Measurements from ENCODE around the gene TMCO6. TPM values are rescaled to one million over a fixed set of nuclear protein-coding genes. Genes with fewer than 3 reads are reported as not detected.
"Not testable (repeated sequence)": the region's sequence is repeated elsewhere in the genome, so short reads cannot be mapped to it uniquely, and the experiment has no call there.

Gene TMCO6
- 10 to 100 TPM; 11.8 to 99.7 (median 31.3) TPM for total RNA-seq

DNA sequence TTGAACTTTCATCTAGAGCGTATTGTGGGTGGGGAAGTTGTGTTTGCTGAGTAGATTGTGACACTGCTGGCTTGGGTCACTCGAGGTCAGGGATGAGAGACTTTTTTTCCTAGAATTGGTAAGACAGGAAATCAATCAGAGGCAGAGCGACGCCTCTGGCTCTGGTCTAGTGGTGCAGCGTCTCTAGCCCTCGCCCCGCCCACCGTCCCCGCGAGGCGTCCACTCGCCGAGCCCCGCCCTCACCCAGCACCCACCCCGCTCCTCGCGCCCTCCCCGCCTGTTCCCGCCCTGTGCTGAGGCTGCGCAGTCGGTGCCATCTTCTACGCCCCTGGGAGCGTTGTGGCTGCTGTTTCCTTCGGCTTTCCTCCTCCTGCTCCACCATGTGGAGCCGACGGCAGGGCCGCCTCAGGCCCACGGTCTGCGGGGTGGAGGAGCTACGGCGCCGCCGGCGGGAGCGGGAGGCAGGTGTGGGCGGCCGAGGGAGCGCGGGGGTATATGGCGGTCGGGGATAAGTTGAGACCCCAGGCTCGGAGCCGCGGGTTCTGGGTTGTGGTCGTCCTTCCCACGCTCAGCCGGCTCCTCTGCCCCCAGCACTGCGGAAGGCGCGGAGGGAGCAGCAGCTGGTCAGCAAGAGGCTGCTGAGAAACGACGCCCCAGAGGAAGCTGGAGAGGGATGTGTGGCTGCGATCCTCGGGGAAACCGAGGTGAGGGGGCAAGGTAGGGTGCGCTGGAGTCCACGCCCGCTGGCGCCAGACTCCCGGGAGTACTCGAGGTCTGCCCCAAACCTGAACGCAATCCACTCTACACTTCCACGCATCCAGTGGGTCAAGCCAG, at the start of gene TMCO6:
Gene TMCO6 (plus strand): TSS at position 304 of the 834 bp plus-strand sequence. CDS start 77 bp downstream, at position 381.
- Histone ChIP-seq H3K4me3 (peak within 1 kb of the TSS; percentile 60 to 88 (median 72)), H3K9me3 (no peaks in the 10 kb centered on the region), H3K36me3 (peaks cover 0 to 28% (median 11%) of the 10 kb centered on the region in 4 donors), H3K27me3 (no peaks in the 10 kb centered on the region), H3K4me1 (peaks cover 11 to 25% (median 19%) of the 10 kb centered on the region in 4 donors), H3K27ac (peak within 1 kb of the TSS; percentile 86 to 95 (median 92))
- ATAC-seq (ENCODE audit: low FRiP score in 2 of 2) (peak; percentile 99 to 100), DNase-seq (peak; percentile 99)
- TF ChIP-seq POLR2AphosphoS5 (IDR thresholded peaks at IDR 0.05) (peak; percentile 92 to 94), POLR2A (IDR thresholded peaks at IDR 0.05) (peak in 2 of 4 donors; percentile 29 to 79), EP300 (IDR thresholded peaks at IDR 0.05) (peak in 2 of 4 donors; percentile 30 to 84)
- TF ChIP-seq, protein P1, sequence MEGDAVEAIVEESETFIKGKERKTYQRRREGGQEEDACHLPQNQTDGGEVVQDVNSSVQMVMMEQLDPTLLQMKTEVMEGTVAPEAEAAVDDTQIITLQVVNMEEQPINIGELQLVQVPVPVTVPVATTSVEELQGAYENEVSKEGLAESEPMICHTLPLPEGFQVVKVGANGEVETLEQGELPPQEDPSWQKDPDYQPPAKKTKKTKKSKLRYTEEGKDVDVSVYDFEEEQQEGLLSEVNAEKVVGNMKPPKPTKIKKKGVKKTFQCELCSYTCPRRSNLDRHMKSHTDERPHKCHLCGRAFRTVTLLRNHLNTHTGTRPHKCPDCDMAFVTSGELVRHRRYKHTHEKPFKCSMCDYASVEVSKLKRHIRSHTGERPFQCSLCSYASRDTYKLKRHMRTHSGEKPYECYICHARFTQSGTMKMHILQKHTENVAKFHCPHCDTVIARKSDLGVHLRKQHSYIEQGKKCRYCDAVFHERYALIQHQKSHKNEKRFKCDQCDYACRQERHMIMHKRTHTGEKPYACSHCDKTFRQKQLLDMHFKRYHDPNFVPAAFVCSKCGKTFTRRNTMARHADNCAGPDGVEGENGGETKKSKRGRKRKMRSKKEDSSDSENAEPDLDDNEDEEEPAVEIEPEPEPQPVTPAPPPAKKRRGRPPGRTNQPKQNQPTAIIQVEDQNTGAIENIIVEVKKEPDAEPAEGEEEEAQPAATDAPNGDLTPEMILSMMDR (IDR thresholded peaks at IDR 0.05), result peak; percentile 69 to 79 (median 75)
- WGBS, 2 donors, result 0% methylated on average over 7 to 58 of the region's 63 CpGs

DNA sequence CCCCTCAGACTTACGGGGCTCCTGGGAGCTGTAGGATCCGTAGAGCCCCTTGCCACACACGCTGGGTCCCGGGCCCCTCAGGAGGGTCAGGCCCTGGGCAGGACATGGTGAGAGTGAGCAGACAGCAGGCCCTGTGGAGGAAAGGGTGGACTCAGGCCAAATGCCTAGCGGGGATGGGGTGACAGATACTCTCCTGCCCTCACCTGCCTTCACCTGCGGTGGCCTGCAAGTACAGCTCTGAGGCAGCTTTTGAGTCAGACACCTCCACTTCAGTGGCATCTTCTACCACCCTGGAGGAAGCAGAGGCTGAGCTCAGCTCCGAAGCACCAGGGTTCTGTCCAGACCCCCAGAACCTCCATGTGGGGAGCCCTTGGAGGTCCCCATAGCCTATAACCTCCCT, 48.4 kb upstream of the TMCO6 start:
- Histone ChIP-seq H3K9me3 (no peaks in the 10 kb centered on the region), H3K4me1 (peaks cover 24 to 38% (median 33%) of the 10 kb centered on the region in 4 donors), H3K36me3 (no peaks in the 10 kb centered on the region), H3K4me3 (peak overlapping the region in 1 of 4 donors; percentile 14), H3K27me3 (no peaks in the 10 kb centered on the region), H3K27ac (peak overlapping the region in 3 of 4 donors; percentile 1 to 73 (median 63))
- TF ChIP-seq POLR2A (IDR thresholded peaks at IDR 0.05) (no peak), EP300 (IDR thresholded peaks at IDR 0.05) (no peak), POLR2AphosphoS5 (IDR thresholded peaks at IDR 0.05) (no peak)
- TF ChIP-seq, protein P1 (IDR thresholded peaks at IDR 0.05), result no peak
- WGBS, 2 donors, result 89 to 92% methylated on average over 3 to 7 of the region's 7 CpGs
- no peak for DNase-seq
- ATAC-seq (ENCODE audit: low FRiP score in 2 of 2), result no peak

DNA sequence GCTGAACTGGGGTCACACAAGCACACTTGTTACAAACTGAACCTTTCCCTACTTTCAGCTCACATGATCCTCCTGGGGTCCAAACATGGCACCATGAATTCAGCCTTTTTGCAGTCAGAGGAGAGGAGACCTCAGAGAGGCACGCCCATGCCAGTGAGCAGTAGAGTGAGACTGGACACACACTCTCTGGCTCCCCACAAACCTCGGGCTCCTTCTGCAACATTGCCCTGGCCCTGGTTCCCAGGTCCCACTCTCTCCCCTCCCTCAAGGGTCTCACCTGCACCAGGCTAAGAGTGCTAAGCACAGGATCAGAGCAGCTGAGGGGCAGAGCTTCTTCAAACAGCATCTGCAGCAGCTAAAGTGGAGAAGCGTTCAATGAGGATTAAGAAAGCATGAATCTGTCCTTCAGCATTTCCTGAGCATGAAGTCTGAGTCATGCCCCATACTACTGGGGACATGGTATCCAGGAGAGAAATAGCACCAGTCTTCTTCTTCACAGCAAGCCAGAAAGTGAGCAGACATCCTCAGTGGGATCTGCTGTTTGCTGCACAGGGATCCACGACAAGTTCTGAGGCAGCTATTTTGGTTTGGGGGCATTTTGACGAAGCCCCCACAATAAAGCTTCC, 47.4 kb upstream of the TMCO6 start:
- peak overlapping the region; percentile 28 to 73 (median 64) for H3K27ac ChIP-seq
- ATAC-seq (ENCODE audit: low FRiP score in 2 of 2), result peak in 1 of 2 donors; percentile 46
- peak overlapping the region in 1 of 4 donors; percentile 14 for H3K4me3 ChIP-seq
- peak in 1 of 4 donors; percentile 43 for TF ChIP-seq POLR2A (IDR thresholded peaks at IDR 0.05)
- TF ChIP-seq, protein P1 (IDR thresholded peaks at IDR 0.05), result no peak
- H3K36me3 ChIP-seq, result no peaks in the 10 kb centered on the region
- DNase-seq, result no peak
- WGBS, 2 donors, result 75 to 86% methylated on average over 4 to 5 of the region's 5 CpGs
- no peaks in the 10 kb centered on the region for H3K27me3 ChIP-seq
- H3K9me3 ChIP-seq, result no peaks in the 10 kb centered on the region
- H3K4me1 ChIP-seq, result peaks cover 32 to 47% (median 42%) of the 10 kb centered on the region in 4 donors

DNA sequence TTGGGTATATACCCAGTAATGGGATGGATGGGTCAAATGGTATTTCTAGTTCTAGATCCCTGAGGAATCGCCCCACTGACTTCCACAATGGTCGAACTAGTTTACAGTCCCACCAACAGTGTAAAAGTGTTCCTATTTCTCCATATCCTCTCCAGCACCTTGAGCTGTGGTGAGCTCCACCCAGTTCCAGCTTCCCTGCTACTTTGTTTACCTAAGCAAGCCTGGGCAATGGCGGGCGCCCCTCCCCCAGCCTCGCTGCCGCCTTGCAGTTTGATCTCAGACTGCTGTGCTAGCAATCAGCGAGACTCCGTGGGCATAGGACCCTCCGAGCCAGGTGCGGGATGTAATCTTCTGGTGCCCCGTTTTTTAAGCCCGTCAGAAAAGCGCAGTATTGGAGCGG, 46.2 kb upstream of the TMCO6 start:
- DNase-seq; H3K9me3 ChIP-seq; H3K27me3 ChIP-seq; ATAC-seq (ENCODE audit: low FRiP score in 2 of 2); H3K4me3 ChIP-seq; H3K36me3 ChIP-seq: not testable (repeated sequence)
- peak overlapping the region in 1 of 4 donors; percentile 21 for H3K27ac ChIP-seq
- 37 to 39% methylated on average over 12 of the region's 14 CpGs for WGBS, 2 donors
- H3K4me1 ChIP-seq, result peaks cover 32 to 47% (median 42%) of the 10 kb centered on the region in 4 donors

DNA sequence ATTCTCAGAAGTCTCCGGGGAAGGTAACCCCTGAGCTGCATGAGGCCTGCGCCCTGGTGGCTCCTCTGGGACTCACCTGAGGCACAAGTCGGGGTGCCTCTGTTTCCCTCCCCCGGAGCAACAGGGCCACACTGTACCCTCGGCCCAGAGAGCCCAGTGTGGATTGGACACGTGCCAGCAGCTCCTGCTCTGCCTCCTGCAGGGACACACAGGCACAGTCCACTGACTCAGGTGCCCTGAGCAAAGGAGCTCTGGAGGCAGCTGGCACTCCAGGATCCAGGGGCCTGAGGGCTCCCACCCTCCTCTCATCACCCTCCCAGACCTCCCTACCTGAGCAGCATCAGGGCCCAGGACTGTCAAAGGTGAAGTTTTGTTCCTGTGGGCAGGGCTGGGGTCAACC, 45.1 kb upstream of the TMCO6 start:
- Histone ChIP-seq H3K9me3 (no peaks in the 10 kb centered on the region), H3K27ac (peak overlapping the region in 3 of 4 donors; percentile 72 to 79 (median 76)), H3K4me1 (peaks cover 25 to 39% (median 36%) of the 10 kb centered on the region in 4 donors), H3K4me3 (no peak overlapping the region), H3K36me3 (no peaks in the 10 kb centered on the region), H3K27me3 (no peaks in the 10 kb centered on the region)
- TF ChIP-seq EP300 (IDR thresholded peaks at IDR 0.05) (no peak), POLR2AphosphoS5 (IDR thresholded peaks at IDR 0.05) (no peak)
- TF ChIP-seq, protein P1 (IDR thresholded peaks at IDR 0.05), result no peak
- WGBS, 2 donors, result 73 to 100% methylated on average over 5 of the region's 6 CpGs
- DNase-seq (peak in 1 of 2 donors; percentile 44), ATAC-seq (ENCODE audit: low FRiP score in 2 of 2) (no peak)
